ENCODE results near the gene IMPDH2.

GRCh38 chr3:49004352-49005302, 24.6 kb downstream of the IMPDH2 start:
- no peak for TF ChIP-seq CTCF (IDR thresholded peaks at IDR 0.05 in 2 of 3, conservative IDR thresholded peaks at IDR 0.05 in 1 of 3; ENCODE audit: borderline replicate concordance in 1 of 3, insufficient read depth in 1 of 3, low read depth in 2 of 3, low read length in 2 of 3)
- no peak for TF ChIP-seq POLR2A (IDR thresholded peaks at IDR 0.05; ENCODE audit: borderline replicate concordance, extremely low read depth, insufficient read depth, insufficient read length)
- no peak for TF ChIP-seq EZH2 (IDR thresholded peaks at IDR 0.05)
- no peak for TF ChIP-seq REST (IDR thresholded peaks at IDR 0.05; ENCODE audit: low read depth)
- no peak for TF ChIP-seq ZFX (IDR thresholded peaks at IDR 0.05)

Measured in HCT116 (cell line).